OCI-LY7 (cell line): Measurements from ENCODE around the gene PELI2. TPM values are rescaled to one million over a fixed set of nuclear protein-coding genes. Genes with fewer than 3 reads are reported as not detected.

Experiments
- BruUV-seq: library from RNA; stranded (reverse); fragments of 400-500 nt; replicated peaks from 2 replicates; lab custom pipeline; 2021; lab: Mats Ljungman, UMichigan
- CTCF ChIA-PET: fragments of 300-600 bp; sonication (Branson Sonifier 250); formaldehyde crosslinking; loops from one replicate; lab custom pipeline; 2022; ENCODE audit warnings: antibody characterized with exemption; ENCODE audit not compliant: unreplicated experiment; lab: Charles Lee
- POLR2A ChIA-PET: fragments of 300-600 bp; sonication (Branson Sonifier 250); formaldehyde crosslinking; loops from one replicate; lab custom pipeline; 2022; ENCODE audit warnings: antibody characterized with exemption; lab: Charles Lee
- DNase-seq: peaks from one replicate; pipeline ENCODE4 v3.0.0-alpha.2; 2015; ENCODE audit warnings: low spot score
- H2AFZ ChIP-seq: fragments of 200-600 bp; sonication (generic), shearing (Covaris generic); 2 replicates; pipeline ENCODE4 v1.6.1; 2014; ENCODE audit warnings: mild to moderate bottlenecking, antibody characterized with exemption, low read length, moderate library complexity
- H3K27ac ChIP-seq: fragments of 200-600 bp; sonication (generic); 2 replicates; pipeline ENCODE4 v1.5.1; 2014; ENCODE audit warnings: mixed run types, low read depth, mild to moderate bottlenecking, moderate library complexity, low read length, inconsistent platforms; ENCODE audit not compliant: poor library complexity, severe bottlenecking
- H3K36me3 ChIP-seq: fragments of 200-600 bp; sonication (generic); 2 replicates; pipeline ENCODE4 v1.6.1; 2014; ENCODE audit warnings: mild to moderate bottlenecking, antibody characterized with exemption, low read length, moderate library complexity, mixed read lengths; ENCODE audit not compliant: insufficient read depth
- H3K4me1 ChIP-seq: fragments of 200-600 bp; sonication (generic); 2 replicates; pipeline ENCODE4 v1.5.1; 2014; ENCODE audit warnings: mild to moderate bottlenecking, low read length; ENCODE audit not compliant: insufficient read depth, poor library complexity, severe bottlenecking
- H3K4me2 ChIP-seq: fragments of 200-600 bp; sonication (generic); 2 replicates; pipeline ENCODE4 v1.6.1; 2014; ENCODE audit warnings: mild to moderate bottlenecking, low read length
- H3K4me3 ChIP-seq: fragments of 200-600 bp; sonication (generic); 2 replicates; pipeline ENCODE4 v1.5.1; 2014; ENCODE audit warnings: mild to moderate bottlenecking, low read depth, low read length; ENCODE audit not compliant: poor library complexity, severe bottlenecking
- H3K79me2 ChIP-seq: fragments of 200-600 bp; sonication (generic); 2 replicates; pipeline ENCODE4 v1.6.1; 2016; ENCODE audit warnings: low read depth, mild to moderate bottlenecking, low read length, moderate library complexity, mixed read lengths; ENCODE audit not compliant: insufficient read depth
- H3K9me2 ChIP-seq: fragments of 200-600 bp; sonication (generic); 2 replicates; pipeline ENCODE4 v1.6.1; 2016; ENCODE audit warnings: mild to moderate bottlenecking, low read length, mixed read lengths; ENCODE audit not compliant: insufficient read depth
- H3K9me3 ChIP-seq: fragments of 200-600 bp; sonication (generic); 2 replicates; pipeline ENCODE4 v1.6.1; 2014; ENCODE audit warnings: mild to moderate bottlenecking, mixed run types, low read length, mixed read lengths
- H4K20me1 ChIP-seq: fragments of 200-600 bp; sonication (generic); 2 replicates; pipeline ENCODE4 v1.6.1; 2014; ENCODE audit warnings: mild to moderate bottlenecking, antibody characterized with exemption, low read length, moderate library complexity, mixed read lengths; ENCODE audit not compliant: insufficient read depth
- EZH2phosphoT487 ChIP-seq: fragments of 200-600 bp; sonication (generic); IDR thresholded peaks from 2 replicates; pipeline ENCODE4 v1.6.1; 2018; ENCODE audit warnings: low read depth, borderline replicate concordance, mild to moderate bottlenecking, mixed run types, antibody characterized with exemption, low read length, moderate library complexity, mixed read lengths
- intact Hi-C: fragments of 100-400 bp; cut with micrococcal nuclease; formaldehyde crosslinking; loops from one replicate; pipeline ENCODE4 v1.10.0; 2022; ENCODE audit not compliant: unreplicated experiment
- total RNA-seq, 2 experiments: library from RNA; depleted of rRNA in 1 of 2; stranded (reverse); fragments of >200 nt in 1 of 2; shearing (Covaris generic) in 1 of 2; gene quantifications; 2 replicates each; pipeline ENCODE4 v1.2.3, GENCODE V29; 2014 to 2022
- TF ChIP-seq, protein P1 (sequence below): fragments of 200-600 bp; sonication (generic); conservative IDR thresholded peaks from 2 replicates; pipeline ENCODE4 v1.5.1; 2014; ENCODE audit warnings: mild to moderate bottlenecking, antibody characterized with exemption, low read length, moderate library complexity, mixed read lengths

PELI2 gene
- total RNA-seq, 2 experiments from 2014 or later, result 2.8 to 3.8 TPM

GRCh38 chr14:56124327-56124726 lies 6.1 kb downstream of the PELI2 start:
- Histone ChIP-seq H3K4me1 (no peaks in the 10 kb centered on the region), H3K36me3 (no peaks in the 10 kb centered on the region), H3K27ac (no peak overlapping the region), H2AFZ (no peak overlapping the region), H3K79me2 (no peaks in the 10 kb centered on the region), H3K9me2 (no peaks in the 10 kb centered on the region), H3K4me2 (no peak overlapping the region), H3K9me3 (no peaks in the 10 kb centered on the region), H4K20me1 (no peaks in the 10 kb centered on the region; the same call in 1 of the 2 replicates), H3K4me3 (no peak overlapping the region)
- intact Hi-C loops, result no loop called here
- no peak for DNase-seq
- no TSS peak for BruUV-seq
- CTCF ChIA-PET, result no interaction called here
- TF ChIP-seq EZH2phosphoT487, result no peak
- TF ChIP-seq, protein P1, sequence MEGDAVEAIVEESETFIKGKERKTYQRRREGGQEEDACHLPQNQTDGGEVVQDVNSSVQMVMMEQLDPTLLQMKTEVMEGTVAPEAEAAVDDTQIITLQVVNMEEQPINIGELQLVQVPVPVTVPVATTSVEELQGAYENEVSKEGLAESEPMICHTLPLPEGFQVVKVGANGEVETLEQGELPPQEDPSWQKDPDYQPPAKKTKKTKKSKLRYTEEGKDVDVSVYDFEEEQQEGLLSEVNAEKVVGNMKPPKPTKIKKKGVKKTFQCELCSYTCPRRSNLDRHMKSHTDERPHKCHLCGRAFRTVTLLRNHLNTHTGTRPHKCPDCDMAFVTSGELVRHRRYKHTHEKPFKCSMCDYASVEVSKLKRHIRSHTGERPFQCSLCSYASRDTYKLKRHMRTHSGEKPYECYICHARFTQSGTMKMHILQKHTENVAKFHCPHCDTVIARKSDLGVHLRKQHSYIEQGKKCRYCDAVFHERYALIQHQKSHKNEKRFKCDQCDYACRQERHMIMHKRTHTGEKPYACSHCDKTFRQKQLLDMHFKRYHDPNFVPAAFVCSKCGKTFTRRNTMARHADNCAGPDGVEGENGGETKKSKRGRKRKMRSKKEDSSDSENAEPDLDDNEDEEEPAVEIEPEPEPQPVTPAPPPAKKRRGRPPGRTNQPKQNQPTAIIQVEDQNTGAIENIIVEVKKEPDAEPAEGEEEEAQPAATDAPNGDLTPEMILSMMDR, result no peak
- POLR2A ChIA-PET, result no interaction called here

GRCh38 chr14:56125772-56126636 lies 7.8 kb downstream of the PELI2 start:
- Histone ChIP-seq H3K4me3 (no peak overlapping the region), H3K9me2 (no peaks in the 10 kb centered on the region), H3K4me1 (no peaks in the 10 kb centered on the region), H3K27ac (no peak overlapping the region), H3K9me3 (no peaks in the 10 kb centered on the region), H3K4me2 (no peak overlapping the region), H3K79me2 (no peaks in the 10 kb centered on the region), H4K20me1 (no peaks in the 10 kb centered on the region; the same call in 1 of the 2 replicates), H3K36me3 (no peaks in the 10 kb centered on the region), H2AFZ (no peak overlapping the region)
- no peak for TF ChIP-seq EZH2phosphoT487
- TF ChIP-seq, protein P1, result no peak
- no TSS peak for BruUV-seq
- DNase-seq, result no peak
- ChIA-PET POLR2A (no interaction called here), CTCF (no interaction called here)
- intact Hi-C loops, result no loop called here

- ChIA-PET CTCF (no interaction called here), POLR2A (interaction anchor here (0.7 kb wide), 1 partner anchor 19 kb away, joined by 3 read pairs; no protein-coding TSS in a partner anchor)
- no TSS peak for BruUV-seq
- TF ChIP-seq, protein P1, result no peak
- TF ChIP-seq EZH2phosphoT487, result no peak
- no peak overlapping the region for H3K27ac ChIP-seq
- no peaks in the 10 kb centered on the region for H3K79me2 ChIP-seq
- H3K4me1 ChIP-seq, result no peaks in the 10 kb centered on the region
- no peaks in the 10 kb centered on the region for H3K9me3 ChIP-seq
- H3K4me2 ChIP-seq, result no peak overlapping the region
- DNase-seq, result no peak
- intact Hi-C loops, result no loop called here
- no peaks in the 10 kb centered on the region; the same call in 1 of the 2 replicates for H4K20me1 ChIP-seq
- no peaks in the 10 kb centered on the region for H3K36me3 ChIP-seq
- H2AFZ ChIP-seq, result no peak overlapping the region
- H3K9me2 ChIP-seq, result no peaks in the 10 kb centered on the region
- no peak overlapping the region for H3K4me3 ChIP-seq
Observed at GRCh38 chr14:56126637-56126913, 8.4 kb downstream of the PELI2 start.
